CD4-positive, alpha-beta T cell treated with Interleukin-2 at 100 ng/mL for 4 hours (primary cell): ENCODE results near the gene ACD.

Source experiments
- DNase-seq: peaks from one replicate; pipeline ENCODE4 v3.0.0-alpha.2; 2020; ENCODE audit warnings: low spot score

Gene ACD

DNA sequence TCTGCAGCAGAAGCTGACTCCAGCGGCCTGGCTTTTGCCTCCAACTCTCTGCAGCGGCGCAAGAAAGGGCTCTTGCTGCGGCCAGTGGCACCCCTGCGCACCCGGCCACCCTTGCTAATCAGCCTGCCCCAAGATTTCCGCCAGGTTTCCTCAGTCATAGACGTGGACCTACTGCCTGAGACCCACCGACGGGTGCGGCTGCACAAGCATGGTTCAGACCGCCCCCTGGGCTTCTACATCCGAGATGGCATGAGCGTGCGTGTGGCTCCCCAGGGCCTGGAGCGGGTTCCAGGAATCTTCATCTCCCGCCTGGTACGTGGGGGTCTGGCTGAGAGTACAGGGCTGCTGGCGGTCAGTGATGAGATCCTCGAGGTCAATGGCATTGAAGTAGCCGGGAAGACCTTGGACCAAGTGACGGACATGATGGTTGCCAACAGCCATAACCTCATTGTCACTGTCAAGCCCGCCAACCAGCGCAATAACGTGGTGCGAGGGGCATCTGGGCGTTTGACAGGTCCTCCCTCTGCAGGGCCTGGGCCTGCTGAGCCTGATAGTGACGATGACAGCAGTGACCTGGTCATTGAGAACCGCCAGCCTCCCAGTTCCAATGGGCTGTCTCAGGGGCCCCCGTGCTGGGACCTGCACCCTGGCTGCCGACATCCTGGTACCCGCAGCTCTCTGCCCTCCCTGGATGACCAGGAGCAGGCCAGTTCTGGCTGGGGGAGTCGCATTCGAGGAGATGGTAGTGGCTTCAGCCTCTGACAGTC is 2.0 kb upstream of the ACD start:
- DNase-seq = no peak

DNA sequence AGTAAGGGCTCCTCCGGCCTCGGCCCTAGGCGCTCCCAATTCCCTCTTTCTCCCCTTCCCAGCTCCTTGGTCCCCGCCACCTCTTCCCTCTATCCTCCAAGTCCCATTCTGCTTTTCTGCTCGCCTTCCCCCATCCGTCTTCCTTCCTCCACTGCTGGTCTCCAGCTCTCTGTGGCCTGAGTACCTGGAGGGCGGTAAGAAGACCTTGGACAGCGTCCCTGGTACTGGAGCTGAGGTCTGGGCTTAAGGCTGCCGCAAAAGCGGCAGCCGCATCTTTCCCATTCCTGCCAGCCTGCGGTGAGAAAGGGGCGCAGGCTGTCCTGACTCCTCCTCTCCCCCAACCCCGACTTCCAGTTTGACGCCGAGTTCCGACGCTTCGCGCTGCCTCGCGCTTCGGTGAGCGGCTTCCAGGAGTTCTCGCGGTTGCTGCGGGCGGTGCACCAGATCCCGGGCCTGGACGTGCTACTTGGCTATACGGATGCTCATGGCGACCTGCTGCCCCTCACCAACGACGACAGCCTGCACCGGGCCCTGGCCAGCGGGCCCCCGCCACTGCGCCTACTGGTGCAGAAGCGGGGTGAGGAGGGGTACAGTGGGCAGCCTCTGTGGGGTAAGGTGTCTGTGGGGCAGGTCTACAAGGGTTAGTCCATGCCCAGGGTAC is 1.2 kb upstream of the ACD start:
- no peak for DNase-seq

DNA sequence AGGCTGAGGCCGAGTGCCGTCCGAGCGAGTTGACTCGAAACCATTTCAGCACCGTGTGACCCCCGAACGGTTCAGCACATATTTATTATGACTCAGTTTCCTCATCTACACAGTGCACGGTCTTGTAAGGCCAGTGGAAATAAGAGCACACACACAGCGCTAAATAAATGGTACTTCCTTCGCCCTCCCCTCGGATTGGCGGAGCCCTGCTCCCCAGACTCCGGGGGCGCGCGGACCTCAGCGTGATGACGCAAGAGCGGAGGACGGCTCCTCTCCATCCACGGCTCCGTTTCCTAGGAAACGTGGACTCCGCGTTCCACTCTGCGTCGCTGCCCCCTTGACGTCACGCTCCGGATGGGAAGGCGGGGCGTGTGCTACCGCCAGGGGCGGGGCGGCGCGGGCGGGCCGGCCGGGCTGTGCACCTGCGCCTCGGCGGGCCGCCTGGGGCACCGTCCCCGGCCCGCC is 536 bp upstream of the ACD start, which contains the start of gene PARD6A:
Gene PARD6A, plus strand, starts transcription at position 397 of the 465 bp plus-strand sequence. CDS start 79 bp downstream, outside the sequence.
- peak; percentile 97 for DNase-seq

DNA sequence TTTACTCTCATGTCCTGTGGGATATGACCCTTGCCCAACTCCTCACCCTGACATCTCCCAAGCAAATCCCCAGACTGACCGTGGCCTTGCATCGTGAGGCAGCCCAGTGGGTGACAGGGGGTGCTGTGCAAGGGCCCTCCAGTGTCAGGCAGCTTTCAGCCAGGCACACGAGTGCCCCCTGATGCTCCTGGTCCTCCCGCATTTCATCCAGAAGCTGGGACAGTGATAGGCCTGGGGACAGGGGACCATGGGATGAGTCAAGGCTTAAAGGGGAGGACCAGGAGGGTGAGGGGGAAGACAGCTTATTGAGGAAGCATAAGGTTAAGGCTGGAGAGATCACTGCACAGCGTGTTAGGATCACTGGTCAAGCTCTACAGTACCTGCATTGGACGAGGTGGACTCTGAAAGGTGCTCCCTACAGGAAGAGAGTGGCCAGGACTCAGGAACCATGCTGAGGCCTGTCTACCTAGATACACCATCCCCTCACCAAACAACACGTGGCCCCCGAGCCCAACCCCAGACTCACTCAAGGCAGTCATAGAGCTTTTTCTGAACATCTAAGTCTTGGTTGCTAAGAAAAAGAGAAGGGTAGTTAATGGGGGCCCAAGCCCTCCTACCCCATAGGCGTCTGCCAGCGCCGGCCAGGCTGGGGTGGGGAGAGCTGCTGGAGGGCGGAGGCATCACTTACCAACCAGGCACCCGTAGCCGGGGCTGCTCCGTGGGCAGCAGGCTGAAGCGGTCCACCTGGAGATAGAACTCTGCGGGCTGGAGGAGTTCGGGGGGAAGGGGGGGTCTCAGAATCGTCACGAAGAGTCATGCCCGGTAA is 998 bp downstream of the ACD start:
- DNase-seq = no peak

DNA sequence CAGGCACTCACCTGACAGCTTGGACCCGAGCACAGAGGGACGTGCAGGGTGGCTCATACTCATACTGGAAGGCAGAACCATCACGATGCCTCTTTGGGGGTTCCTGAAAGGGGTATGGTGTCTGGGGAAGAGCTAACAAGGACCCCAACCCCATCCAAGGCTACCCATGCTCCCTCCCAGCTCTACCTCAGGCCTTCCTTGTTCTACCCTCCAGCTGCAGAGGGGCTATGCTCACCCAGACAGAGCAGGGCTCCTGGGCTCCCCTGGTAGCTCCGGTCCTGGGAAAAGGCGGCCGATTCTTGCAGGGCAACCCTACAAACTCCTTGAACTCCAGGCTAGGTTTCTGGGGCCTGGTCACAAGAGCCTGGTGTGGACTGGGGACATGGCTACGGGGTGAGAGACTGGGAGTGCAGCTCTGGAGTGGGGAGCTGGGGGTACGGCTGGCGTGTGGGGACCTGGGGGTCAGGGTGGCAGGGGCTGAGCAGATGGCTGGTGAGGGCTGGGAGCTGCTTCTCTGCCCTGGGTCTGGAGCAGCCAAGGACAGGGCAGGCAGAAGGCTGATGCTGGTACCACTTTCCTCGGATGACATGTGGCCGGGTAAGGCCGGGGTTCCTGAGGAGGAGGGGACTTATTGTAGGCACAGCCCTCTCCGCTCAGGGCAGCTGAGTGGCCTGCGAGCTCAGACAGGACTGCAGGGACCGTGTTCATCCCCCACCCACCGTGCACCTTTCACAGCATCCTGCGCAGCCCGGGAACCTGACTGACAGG is 2.1 kb downstream of the ACD start:
- no peak for DNase-seq

DNA sequence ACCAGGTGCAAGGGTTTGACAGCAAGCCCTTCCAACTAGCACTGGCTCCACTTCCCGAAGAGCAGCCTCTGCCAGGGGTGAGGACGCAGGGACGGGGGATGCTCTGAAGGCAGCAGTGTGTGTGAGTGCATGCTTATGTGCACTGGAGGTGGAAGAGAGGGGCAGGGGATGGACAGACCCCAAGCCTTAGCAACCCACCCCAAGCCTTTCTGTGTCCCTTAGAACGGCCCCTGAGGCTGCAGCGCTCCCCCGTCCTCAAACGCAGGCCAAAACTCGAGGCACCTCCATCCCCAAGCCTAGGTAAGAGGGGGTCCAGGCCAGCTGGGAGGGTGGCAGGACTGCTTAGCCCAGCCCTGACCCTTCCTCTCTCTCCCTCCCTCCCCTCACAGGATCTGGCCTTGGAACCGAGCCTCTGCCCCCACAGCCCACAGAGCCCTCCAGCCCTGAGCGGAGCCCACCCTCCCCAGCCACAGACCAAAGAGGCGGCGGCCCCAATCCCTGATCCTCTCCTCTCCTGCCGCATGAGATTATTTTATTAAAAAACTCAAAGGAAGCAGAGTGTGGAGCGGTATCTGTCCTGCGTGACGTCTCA is 2.9 kb downstream of the ACD start:
- no peak for DNase-seq

DNA sequence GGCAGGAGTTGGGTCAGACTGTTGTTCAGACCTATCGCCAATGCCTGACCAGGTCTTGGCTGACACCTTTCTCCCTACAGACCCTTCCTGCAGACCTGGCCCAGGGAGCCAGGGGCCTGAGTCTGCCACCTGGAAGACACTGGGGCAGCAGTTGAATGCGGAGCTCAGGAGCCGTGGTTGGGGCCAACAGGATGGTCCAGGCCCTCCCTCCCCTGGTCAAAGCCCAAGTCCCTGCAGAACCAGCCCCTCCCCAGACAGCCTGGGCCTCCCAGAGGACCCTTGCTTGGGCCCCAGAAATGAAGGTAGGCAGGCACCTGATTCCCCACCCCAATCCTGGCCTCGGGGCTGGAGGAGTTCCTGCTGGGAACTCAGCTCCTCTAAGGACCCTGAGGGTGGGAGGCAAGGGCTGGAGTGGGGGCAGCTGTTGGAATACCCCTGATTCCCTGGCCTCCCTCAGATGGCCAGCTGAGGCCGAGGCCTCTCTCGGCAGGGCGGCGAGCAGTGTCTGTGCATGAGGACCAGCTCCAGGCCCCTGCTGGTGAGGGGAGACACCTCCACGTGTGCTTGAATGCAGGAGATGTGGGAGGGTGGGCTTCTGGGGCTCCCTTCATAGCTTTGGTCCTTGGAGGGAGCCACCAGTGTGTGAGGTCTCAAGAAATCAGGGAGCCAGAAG is 3.6 kb downstream of the ACD start:
- no peak for DNase-seq

DNA sequence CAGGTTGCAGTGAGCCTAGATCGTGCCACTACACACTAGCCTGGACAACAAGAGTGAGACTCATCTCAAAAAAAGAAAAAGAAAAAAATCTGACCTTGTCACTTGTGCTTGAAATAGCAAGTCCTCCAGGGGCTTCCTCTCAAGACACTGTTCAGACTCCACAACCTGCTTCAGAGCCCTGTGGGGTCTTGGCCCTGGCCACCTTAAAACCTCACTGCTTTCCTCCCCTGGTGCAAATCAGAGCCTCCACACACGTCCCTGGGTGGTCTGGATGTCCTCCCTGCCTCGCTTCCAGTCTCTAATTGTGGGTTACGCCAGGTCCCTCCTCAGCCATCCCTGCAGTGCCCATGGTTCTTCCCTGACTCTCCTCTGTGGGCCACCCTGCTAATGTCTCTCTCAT is 4.7 kb downstream of the ACD start:
- no peak for DNase-seq

DNA sequence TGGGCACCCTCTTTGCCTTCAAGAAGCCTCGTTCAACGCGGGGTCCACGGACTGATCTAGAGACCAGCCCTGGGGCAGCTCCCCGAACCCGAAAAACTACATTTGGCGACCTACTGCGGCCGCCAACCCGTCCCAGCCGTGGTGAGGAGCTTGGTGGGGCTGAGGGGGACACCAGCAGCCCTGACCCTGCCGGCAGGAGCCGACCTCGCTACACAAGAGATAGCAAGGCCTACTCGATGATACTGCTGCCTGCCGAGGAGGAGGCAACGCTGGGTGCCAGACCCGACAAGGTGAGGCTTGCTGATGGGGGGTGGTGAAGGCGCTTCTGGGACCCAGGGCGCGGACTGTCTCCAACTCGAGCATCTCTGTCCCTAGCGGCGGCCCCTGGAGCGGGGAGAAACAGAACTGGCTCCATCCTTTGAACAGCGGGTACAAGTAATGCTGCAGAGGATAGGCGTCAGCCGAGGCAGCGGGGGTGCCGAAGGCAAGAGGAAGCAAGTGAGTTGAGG is 5.6 kb downstream of the ACD start:
- DNase-seq = no peak

DNA sequence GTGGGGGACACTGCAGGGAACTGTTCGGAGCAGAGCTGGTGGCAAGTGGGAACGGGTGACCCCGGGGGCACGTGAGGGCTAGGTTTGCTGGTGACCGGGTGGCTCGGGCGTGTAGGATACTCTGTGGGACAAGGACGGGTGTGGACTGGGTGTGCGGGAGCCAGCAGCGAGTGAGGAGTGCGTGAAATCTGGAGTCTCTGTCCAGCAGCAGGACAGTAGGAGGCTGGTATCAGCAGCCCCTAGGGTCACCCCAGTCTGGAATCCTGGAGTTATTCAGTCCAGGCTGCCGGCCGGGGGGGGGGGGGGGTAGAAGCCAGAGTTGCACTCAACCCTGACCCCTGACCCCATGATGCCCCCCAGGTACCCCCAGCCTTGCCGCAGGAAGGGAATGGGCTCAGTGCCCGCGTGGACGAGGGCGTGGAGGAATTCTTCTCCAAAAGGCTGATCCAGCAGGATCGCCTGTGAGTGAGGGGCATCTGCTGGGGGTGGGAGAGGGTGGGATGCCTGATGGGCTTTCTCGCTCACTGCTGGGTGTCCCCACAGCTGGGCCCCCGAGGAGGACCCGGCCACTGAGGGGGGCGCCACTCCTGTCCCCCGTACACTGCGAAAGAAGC is 6.2 kb downstream of the ACD start:
- no peak for DNase-seq

DNA sequence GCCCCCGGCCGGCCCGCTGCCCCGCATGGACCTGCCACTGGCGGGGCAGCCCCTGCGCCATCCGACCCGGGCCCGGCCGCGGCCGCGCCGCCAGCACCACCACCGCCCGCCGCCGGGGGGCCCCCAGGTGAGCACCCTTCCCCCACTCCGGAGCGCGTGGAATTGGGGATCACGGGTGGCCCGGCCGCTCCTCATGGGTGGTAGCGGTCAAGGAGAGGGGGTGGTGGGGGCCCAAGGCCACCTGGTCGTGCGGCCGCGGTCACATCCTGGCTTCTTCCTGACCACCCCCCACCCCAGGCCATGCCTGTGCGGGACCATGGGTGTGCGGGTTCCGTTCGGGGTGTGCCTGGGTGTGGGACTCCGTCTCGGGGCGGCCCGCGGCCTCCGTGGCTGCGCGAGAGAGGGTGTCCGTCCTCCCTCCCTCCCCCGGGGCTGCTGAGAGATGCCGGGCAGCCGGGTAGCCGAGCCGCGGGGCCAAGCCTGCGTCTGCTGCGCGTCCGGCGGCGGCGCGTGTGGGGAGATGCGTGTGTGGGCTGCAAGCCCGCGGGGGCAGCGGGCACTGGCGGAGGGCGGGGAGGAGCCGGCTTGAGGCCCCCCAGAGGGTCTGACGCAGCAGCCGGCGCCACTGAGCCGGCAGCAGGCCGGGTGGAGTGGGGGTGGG is 6.8 kb downstream of the ACD start:
- DNase-seq = no peak

DNA sequence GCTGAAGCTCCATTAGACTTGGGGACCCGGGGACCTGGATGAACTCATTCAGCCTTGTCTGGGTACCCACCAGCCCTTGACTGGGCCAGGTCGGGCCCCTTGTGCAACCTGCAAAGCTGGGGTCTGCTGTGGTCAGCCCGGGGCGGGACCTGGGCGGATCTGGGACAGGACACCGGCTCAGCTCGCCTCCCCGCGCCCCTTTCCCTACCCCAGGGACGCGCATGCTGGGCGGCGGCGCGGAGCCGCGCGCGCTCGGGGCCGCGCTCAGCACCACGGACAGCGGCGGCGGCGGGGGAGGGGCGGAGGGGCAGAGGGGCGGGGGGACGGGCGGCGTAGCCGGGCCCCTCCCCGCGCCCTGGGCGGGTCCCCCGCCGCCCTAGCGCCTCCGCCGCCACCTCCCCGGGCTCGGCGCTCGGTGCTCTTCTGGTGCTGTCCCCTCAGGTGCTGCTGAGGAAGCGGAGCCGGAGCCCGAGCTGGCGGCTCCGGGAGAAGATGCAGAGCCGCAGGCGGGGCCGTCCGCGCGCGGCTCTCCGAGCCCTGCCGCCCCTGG is 7.4 kb downstream of the ACD start:
- DNase-seq = no peak

DNA sequence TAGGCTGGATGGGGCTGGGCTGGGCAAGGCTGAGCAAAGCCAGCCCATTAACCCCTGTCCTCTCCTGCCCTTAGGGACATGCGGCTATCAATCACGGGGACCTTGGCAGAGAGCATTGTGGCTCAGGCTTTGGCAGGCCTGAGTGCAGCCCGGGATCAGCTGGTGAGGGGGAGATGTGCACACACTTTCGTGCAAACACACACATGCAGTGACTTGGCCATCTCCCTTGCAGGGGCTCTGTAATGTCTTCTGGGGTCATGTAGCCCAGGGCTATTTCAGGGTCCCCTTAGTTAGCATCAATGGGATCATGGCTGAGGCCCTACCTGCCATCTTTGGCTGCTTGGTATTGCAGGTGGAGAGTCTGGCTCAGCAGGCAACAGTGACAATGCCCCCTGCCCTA is 8.2 kb downstream of the ACD start:
- no peak for DNase-seq

DNA sequence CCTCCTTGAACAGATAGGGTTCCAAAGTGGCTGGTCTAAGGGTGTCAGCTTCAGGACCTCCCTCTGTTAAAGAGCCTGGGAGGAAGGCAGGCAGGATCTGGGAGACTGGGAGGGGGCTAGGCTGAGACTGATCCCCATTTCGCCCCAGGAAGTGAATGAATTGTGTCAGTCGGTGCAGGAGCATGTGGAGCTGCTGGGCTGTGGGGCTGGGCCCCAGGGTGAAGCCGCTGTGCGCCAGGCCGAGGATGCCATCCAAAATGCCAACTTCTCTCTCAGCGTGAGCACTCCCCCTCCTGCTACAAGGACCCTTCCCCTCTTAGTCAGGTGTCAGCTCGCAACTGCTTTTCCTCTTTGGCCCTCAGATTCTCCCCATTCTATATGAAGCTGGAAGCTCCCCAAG is 9.0 kb downstream of the ACD start:
- DNase-seq = no peak

DNA sequence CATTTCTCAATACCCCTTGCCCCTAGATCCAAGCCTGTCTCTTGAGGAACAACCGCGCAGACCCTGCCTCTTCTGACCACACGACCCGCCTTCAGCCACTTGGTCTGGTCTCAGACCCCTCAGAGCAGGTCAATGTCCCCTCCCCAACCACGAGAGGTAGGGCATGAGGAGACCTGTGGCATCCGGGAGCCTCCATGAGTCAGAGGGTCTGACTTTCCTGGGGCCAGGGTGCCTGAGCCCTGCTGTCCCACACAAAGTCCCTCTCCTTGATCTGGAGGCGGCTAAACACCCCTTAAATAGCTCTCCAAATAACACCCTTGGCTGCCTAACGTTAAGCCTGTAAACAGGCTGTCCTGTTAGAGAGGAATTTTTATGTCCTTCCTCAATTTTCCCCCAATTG is 10.0 kb downstream of the ACD start:
- no peak for DNase-seq

DNA sequence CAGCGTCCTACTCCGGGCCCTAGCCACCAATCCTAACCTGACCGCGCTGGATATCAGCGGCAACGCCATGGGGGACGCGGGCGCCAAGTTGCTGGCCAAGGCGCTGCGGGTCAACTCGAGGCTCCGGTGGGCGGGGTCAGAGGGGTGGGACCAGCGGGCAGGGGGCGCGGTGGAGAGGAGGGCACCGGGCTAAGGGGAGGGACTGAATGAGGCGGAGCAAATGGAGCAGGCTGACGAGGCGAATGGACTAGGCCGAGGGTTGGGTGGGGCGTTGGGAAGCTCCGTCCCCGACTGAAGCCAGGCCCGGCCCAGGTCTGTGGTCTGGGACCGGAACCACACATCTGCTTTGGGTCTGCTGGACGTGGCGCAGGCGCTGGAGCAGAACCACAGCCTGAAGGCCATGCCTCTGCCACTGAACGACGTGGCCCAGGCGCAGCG is 10.5 kb downstream of the ACD start:
- DNase-seq = no peak

DNA sequence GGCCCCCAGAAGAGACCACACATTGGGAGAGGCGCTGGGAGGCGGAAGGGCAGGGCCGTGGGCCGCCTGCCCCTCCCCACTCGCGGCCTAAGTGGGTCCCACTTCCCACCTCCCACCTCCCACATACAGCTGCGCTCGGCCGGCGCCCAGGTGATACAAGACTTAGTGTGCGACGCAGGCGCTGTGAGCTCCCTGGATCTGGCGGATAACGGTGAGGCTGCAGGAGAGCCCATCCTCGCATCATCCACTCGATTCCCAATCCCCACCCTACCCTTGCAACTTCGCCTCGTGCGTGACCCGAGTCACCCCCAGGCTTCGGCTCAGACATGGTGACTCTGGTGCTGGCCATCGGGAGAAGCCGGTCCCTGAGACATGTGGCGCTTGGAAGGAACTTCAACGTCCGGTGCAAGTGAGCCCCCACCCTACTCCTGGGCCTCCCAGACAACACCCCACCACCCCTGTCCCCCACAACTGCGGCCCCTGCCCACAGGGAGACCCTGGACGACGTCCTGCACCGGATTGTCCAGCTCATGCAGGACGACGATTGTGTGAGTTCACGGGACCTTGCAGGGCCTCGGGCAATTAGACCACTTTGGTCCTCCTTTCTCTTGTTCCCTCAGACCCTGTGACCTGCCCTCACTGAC is 11.2 kb downstream of the ACD start:
- DNase-seq = no peak

DNA sequence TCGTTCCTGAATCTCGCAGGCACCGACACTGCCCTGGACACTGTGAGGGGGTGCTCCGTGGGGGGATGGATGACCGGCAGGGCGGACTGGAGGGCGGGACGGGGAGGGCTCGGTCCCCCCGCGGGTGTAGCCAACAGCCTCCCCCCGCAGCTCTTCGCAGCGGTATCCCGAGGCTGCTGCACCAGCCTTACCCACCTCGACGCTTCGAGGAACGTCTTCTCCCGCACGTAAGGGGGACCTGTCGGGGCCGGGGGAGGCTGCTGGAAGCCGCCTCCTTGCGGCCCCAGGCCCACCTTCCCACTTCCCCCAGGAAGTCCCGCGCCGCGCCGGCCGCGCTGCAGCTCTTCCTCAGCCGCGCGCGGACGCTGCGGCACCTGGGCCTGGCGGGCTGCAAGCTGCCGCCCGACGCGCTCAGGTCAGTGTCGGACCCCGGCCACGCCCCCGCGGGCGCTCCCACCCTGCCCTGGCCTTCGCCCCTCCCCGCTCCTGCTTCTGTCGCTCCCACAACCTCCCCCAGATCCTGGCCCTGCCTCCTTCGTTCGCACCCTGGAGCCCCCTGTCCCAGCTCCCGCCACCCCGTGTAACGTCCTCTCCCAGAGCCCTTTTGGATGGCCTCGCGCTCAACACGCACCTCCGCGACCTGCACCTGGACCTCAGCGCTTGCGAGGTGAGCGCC is 11.8 kb downstream of the ACD start:
- DNase-seq = no peak
